BLaER1 treated with 17β-estradiol and CSF1 and Interleukin-3, amounts not matched to agents 10 nM and 100 nM (cell line): Measurements from ENCODE around the gene AUTS2.
A peak's percentile ranks its signal among the peaks of the same experiment; 100 is the strongest.

Experiments
- H3K27ac ChIP-seq, 11 experiments: shearing (Covaris generic); formaldehyde crosslinking; 2 replicates each; pipeline ENCODE4 v1.8.1; 2022
- H3K27me3 ChIP-seq, 11 experiments: shearing (Covaris generic); formaldehyde crosslinking; 2 replicates each; pipeline ENCODE4 v1.8.1; 2022
- H3K36me3 ChIP-seq, 11 experiments: shearing (Covaris generic); formaldehyde crosslinking; 2 replicates each; pipeline ENCODE4 v1.8.1; 2022
- H3K4me1 ChIP-seq, 10 experiments: shearing (Covaris generic); formaldehyde crosslinking; 2 replicates each; pipeline ENCODE4 v1.8.1; 2022
- H3K4me2 ChIP-seq, 11 experiments: shearing (Covaris generic); formaldehyde crosslinking; 2 replicates each; pipeline ENCODE4 v1.8.1; 2022
- H3K4me3 ChIP-seq, 10 experiments: shearing (Covaris generic); formaldehyde crosslinking; 2 replicates each; pipeline ENCODE4 v1.8.1; 2022
- H3K9ac ChIP-seq, 11 experiments: shearing (Covaris generic); formaldehyde crosslinking; 2 replicates each; pipeline ENCODE4 v1.8.1; 2022
- H3K9me3 ChIP-seq, 11 experiments: shearing (Covaris generic); formaldehyde crosslinking; replicated peaks in 1 of 11; 2 replicates each; pipeline ENCODE4 v1.8.1; 2022
- H4K20me1 ChIP-seq, 11 experiments: shearing (Covaris generic); formaldehyde crosslinking; 2 replicates each; pipeline ENCODE4 v1.8.1; 2022
- Cebpa-rat ChIP-seq, 11 experiments: shearing (Covaris generic); IDR thresholded peaks; 2 replicates each; pipeline ENCODE4 v1.8.1; 2022

AUTS2 gene

GRCh38 chr7:70325509-70326101, 727.3 kb downstream of the AUTS2 start:
- Histone ChIP-seq H4K20me1 (no peaks in the 10 kb centered on the region), H3K27me3 (no peaks in the 10 kb centered on the region), H3K4me1 (peaks cover 0 to 10% (median 6%) of the 10 kb centered on the region in 10 experiments; a peak in 6 of 20 replicates), H3K36me3 (peaks cover 0 to 6% (median 0%) of the 10 kb centered on the region in 11 experiments; a peak in 1 of 22 replicates), H3K27ac (peak overlapping the region in 1 of 11 experiments; percentile 37; a peak in 1 of 22 replicates), H3K9ac (no peak overlapping the region), H3K4me3 (no peak overlapping the region), H3K4me2 (peak overlapping the region in 2 of 11 experiments; percentile 13 to 25; a peak in 2 of 22 replicates), H3K9me3 (peaks cover 0 to 16% (median 4%) of the 10 kb centered on the region in 11 experiments; a peak in 4 of 22 replicates)
- TF ChIP-seq Cebpa-rat (IDR thresholded peaks at IDR 0.05) = no peak

- Histone ChIP-seq H3K4me2 (peak overlapping the region in 10 of 11 experiments; percentile 33 to 73 (median 60); a peak in 16 of 22 replicates), H3K9ac (no peak overlapping the region), H3K27ac (peak overlapping the region in 1 of 11 experiments; percentile 51; a peak in 1 of 22 replicates), H4K20me1 (no peaks in the 10 kb centered on the region; a peak in 1 of 22 replicates), H3K4me1 (peaks cover 13 to 31% (median 19%) of the 10 kb centered on the region in 10 experiments; a peak in 19 of 20 replicates), H3K27me3 (no peaks in the 10 kb centered on the region), H3K4me3 (no peak overlapping the region), H3K36me3 (peaks cover 0 to 6% (median 0%) of the 10 kb centered on the region in 11 experiments; a peak in 1 of 22 replicates), H3K9me3 (peaks cover 0 to 18% (median 11%) of the 10 kb centered on the region in 11 experiments; a peak in 8 of 22 replicates)
- TF ChIP-seq Cebpa-rat (IDR thresholded peaks at IDR 0.05) = no peak
These were observed 736.0 kb downstream of the AUTS2 start for GRCh38 chr7:70334295-70334694.

GRCh38 chr7:70334871-70335270, 736.6 kb downstream of the AUTS2 start:
- H3K4me2 ChIP-seq = peak overlapping the region in 10 of 11 experiments; percentile 33 to 73 (median 60); a peak in 20 of 22 replicates
- H3K4me1 ChIP-seq = peaks cover 13 to 31% (median 19%) of the 10 kb centered on the region in 10 experiments; a peak in 19 of 20 replicates
- peaks cover 0 to 16% (median 8%) of the 10 kb centered on the region in 11 experiments; a peak in 8 of 22 replicates for H3K9me3 ChIP-seq
- peak overlapping the region in 5 of 11 experiments; percentile 11 to 51 (median 26); a peak in 9 of 22 replicates for H3K27ac ChIP-seq
- no peaks in the 10 kb centered on the region for H3K27me3 ChIP-seq
- H3K4me3 ChIP-seq = no peak overlapping the region
- no peaks in the 10 kb centered on the region; a peak in 1 of 22 replicates for H4K20me1 ChIP-seq
- TF ChIP-seq Cebpa-rat (IDR thresholded peaks at IDR 0.05) = no peak
- 0 out of 22 replicates have a peak overlapping the region, but pooled peaks of 3 of the 11 experiments have one; percentile 2 to 22 (median 3) for H3K9ac ChIP-seq
- peaks cover 0 to 3% (median 0%) of the 10 kb centered on the region in 11 experiments; a peak in 1 of 22 replicates for H3K36me3 ChIP-seq

DNA sequence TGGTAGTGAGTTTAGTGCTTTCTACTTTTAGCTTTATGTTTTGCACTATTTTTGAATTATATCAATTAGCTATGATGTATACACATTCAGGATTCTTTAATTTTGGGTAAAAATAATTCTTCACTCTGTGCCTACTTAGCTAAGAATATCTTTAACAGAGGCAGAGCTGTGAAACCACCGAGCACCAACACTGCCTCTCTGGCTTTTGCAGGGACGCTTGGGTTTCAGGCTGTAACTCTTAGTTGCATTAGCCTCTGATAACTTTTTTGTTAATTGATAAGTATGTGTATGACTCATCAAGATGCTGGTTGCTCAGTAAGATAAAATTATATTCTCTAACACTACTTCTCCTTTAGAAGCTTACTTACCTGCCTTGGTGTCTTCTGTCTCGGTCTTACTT, 738.3 kb downstream of the AUTS2 start:
- Histone ChIP-seq H3K27me3 (no peaks in the 10 kb centered on the region), H3K36me3 (no peaks in the 10 kb centered on the region)
- TF ChIP-seq Cebpa-rat (IDR thresholded peaks at IDR 0.05) = no peak

GRCh38 chr7:70338015-70338414, 739.7 kb downstream of the AUTS2 start:
- Histone ChIP-seq H3K4me1 (peaks cover 10 to 31% (median 19%) of the 10 kb centered on the region in 10 experiments; a peak in 19 of 20 replicates), H3K9ac (no peak overlapping the region), H3K27ac (no peak overlapping the region), H4K20me1 (no peaks in the 10 kb centered on the region; a peak in 1 of 22 replicates), H3K9me3 (peaks cover 0 to 4% (median under 1%) of the 10 kb centered on the region in 11 experiments; a peak in 3 of 22 replicates), H3K27me3 (no peaks in the 10 kb centered on the region), H3K36me3 (no peaks in the 10 kb centered on the region), H3K4me2 (no peak overlapping the region), H3K4me3 (no peak overlapping the region)
- TF ChIP-seq Cebpa-rat (IDR thresholded peaks at IDR 0.05) = no peak

More for the DNA sequence above, 738.3 kb downstream of the AUTS2 start:
- Histone ChIP-seq H3K9me3 (peaks cover 0 to 12% (median 5%) of the 10 kb centered on the region in 11 experiments; a peak in 7 of 22 replicates), H4K20me1 (no peaks in the 10 kb centered on the region; a peak in 1 of 22 replicates), H3K4me2 (0 out of 22 replicates have a peak overlapping the region, but pooled peaks of 1 of the 11 experiments have one; percentile 12), H3K4me3 (no peak overlapping the region), H3K27ac (no peak overlapping the region), H3K9ac (no peak overlapping the region), H3K4me1 (peaks cover 13 to 31% (median 19%) of the 10 kb centered on the region in 10 experiments; a peak in 19 of 20 replicates)

DNA sequence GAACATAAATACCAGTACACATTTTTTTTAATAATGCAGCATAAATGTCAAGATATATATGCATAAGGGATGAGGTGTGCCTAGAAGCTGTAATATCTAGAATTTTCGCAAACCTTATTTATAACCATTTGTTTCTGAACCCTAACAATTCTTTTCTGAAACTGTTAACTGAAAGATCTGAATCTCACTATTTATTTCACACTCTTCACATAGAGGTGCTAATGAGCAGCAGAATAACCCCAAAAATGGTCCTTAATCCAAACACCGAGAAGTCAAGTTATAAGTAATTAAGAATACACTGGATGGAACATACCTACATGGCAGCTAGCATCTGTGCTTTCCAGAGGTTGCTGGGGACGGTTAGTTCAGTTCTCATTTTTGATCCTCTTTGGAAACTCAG, 742.0 kb downstream of the AUTS2 start:
- H3K27ac ChIP-seq = no peak overlapping the region
- no peaks in the 10 kb centered on the region for H3K27me3 ChIP-seq
- H4K20me1 ChIP-seq = no peaks in the 10 kb centered on the region
- H3K9ac ChIP-seq = no peak overlapping the region
- peaks cover 1 to 15% (median 5%) of the 10 kb centered on the region in 10 experiments; a peak in 16 of 20 replicates for H3K4me1 ChIP-seq
- no peak overlapping the region for H3K4me3 ChIP-seq
- H3K4me2 ChIP-seq = no peak overlapping the region
- no peaks in the 10 kb centered on the region for H3K9me3 ChIP-seq
- no peaks in the 10 kb centered on the region for H3K36me3 ChIP-seq
- no peak for TF ChIP-seq Cebpa-rat (IDR thresholded peaks at IDR 0.05)

DNA sequence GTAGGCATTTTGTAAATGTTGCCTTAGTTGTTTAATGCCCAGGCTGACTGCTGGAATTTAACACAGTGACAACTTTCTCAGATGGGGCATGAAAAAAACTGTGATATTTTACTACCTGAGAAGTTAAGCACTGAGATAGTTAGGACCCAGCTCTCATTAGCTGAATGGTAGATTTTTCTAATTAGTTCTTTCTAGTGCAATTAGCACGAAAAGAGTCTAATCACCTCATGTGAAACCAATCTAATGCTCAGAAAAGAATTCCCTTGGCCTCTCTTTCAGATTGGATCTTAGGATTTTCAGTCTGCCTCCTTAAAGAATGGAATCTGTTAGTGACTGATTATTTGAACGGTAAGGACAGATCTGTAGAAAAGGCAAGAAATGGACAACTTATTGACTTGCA, 743.2 kb downstream of the AUTS2 start:
- no peak overlapping the region for H3K9ac ChIP-seq
- no peaks in the 10 kb centered on the region for H3K27me3 ChIP-seq
- no peak for TF ChIP-seq Cebpa-rat (IDR thresholded peaks at IDR 0.05)
- no peaks in the 10 kb centered on the region for H4K20me1 ChIP-seq
- H3K4me3 ChIP-seq = no peak overlapping the region
- H3K27ac ChIP-seq = no peak overlapping the region
- no peak overlapping the region for H3K4me2 ChIP-seq
- H3K4me1 ChIP-seq = peaks cover 3 to 13% (median 8%) of the 10 kb centered on the region in 10 experiments; a peak in 19 of 20 replicates
- H3K36me3 ChIP-seq = no peaks in the 10 kb centered on the region
- H3K9me3 ChIP-seq = no peaks in the 10 kb centered on the region

DNA sequence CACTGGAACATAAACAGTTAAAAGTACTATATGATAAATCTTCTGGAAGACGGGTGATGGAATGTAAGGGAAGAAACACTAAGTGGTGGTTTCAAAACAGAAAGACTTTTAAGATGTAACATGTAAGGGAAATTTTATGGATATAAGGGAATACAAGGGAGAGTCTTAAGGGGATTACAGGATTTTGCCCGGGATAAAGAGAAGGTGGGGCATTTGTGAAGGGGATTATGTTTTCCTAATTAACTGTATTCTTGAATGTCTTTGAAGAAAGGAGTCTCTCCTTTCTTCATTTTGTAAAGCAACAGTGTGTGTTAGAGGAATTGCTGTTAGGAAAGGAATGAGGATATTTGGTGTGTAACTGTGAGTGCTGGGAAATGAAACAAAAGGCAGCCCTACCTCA, 745.2 kb downstream of the AUTS2 start:
- Histone ChIP-seq H3K4me3 (no peak overlapping the region), H3K9ac (no peak overlapping the region), H3K27me3 (no peaks in the 10 kb centered on the region), H3K4me1 (peaks cover 20 to 33% (median 29%) of the 10 kb centered on the region in 10 experiments), H3K27ac (no peak overlapping the region), H3K36me3 (no peaks in the 10 kb centered on the region), H3K4me2 (no peak overlapping the region), H3K9me3 (no peaks in the 10 kb centered on the region), H4K20me1 (peaks cover 0 to 8% (median 0%) of the 10 kb centered on the region in 11 experiments; a peak in 3 of 22 replicates)
- no peak for TF ChIP-seq Cebpa-rat (IDR thresholded peaks at IDR 0.05)

DNA sequence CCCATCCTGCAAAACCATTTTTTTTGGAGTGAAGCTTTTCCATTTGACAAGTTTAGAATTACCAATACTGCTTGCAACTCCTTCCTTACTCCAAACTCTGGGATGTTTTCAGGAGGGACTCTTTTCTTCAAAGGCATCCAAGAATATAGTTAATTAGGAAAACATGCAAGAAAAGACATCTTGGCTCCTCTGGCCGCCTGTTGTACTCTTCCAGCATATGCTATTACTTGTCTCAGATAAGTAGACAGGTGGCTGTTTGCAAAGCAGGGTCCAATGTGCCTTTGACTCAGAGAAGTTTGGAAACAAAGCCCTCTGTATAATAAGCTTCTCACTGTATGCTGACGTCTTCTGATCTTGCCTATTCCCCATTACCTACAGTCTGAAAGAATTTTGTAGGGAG, 746.5 kb downstream of the AUTS2 start:
- Histone ChIP-seq H3K9ac (no peak overlapping the region), H3K36me3 (no peaks in the 10 kb centered on the region), H3K4me3 (no peak overlapping the region), H3K27me3 (no peaks in the 10 kb centered on the region), H3K9me3 (0 out of 22 replicates have a peak, but pooled peaks cover 0 to under 1% (median 0%) of the 10 kb centered on the region in 11 experiments), H4K20me1 (peaks cover 0 to 8% (median 0%) of the 10 kb centered on the region in 11 experiments; a peak in 3 of 22 replicates), H3K4me2 (no peak overlapping the region), H3K27ac (no peak overlapping the region), H3K4me1 (peaks cover 20 to 37% (median 32%) of the 10 kb centered on the region in 10 experiments)
- no peak for TF ChIP-seq Cebpa-rat (IDR thresholded peaks at IDR 0.05)
